NOMO-1 treated with DMSO at 0.1 percent for 48 hours (cell line): ENCODE results near the gene TWIST1.

Experiments
- DNase-seq: peaks from one replicate; lab custom pipeline; 2025; ENCODE audit not compliant: unreplicated experiment; lab: John Stamatoyannopoulos, UW

The TWIST1 gene

GRCh38 chr7:19113855-19114550 is 3.4 kb downstream of the TWIST1 start:
- DNase-seq, result no peak

GRCh38 chr7:19113002-19113350 is 4.5 kb downstream of the TWIST1 start:
- no peak for DNase-seq

- DNase-seq, result no peak
Observed at GRCh38 chr7:19112274-19113001, 5.0 kb downstream of the TWIST1 start.

- DNase-seq, result no peak
Observed at GRCh38 chr7:19111474-19112273, 5.8 kb downstream of the TWIST1 start.

- no peak for DNase-seq
Observed at GRCh38 chr7:19110776-19111175, 6.7 kb downstream of the TWIST1 start.

- DNase-seq, result no peak
Observed at GRCh38 chr7:19110026-19110730, 7.3 kb downstream of the TWIST1 start.

- no peak for DNase-seq
Observed at GRCh38 chr7:19109000-19109946, 8.2 kb downstream of the TWIST1 start.

GRCh38 chr7:19107356-19108146 is 9.9 kb downstream of the TWIST1 start:
- DNase-seq, result peak; percentile 52

GRCh38 chr7:19107081-19107355 is 10.4 kb downstream of the TWIST1 start:
- no peak for DNase-seq

- no peak for DNase-seq
Observed at GRCh38 chr7:19106241-19107080, 11.0 kb downstream of the TWIST1 start.

GRCh38 chr7:19105546-19105945 is 11.9 kb downstream of the TWIST1 start:
- no peak for DNase-seq

GRCh38 chr7:19104811-19105210 is 12.6 kb downstream of the TWIST1 start:
- no peak for DNase-seq

- DNase-seq, result no peak
Observed at GRCh38 chr7:19102884-19103283, 14.6 kb downstream of the TWIST1 start.

GRCh38 chr7:19101909-19102308 is 15.5 kb downstream of the TWIST1 start:
- no peak for DNase-seq

- DNase-seq, result no peak
Observed at GRCh38 chr7:19101472-19101871, 16.0 kb downstream of the TWIST1 start.

GRCh38 chr7:19099924-19100323 is 17.5 kb downstream of the TWIST1 start:
- no peak for DNase-seq

- DNase-seq, result no peak
Observed at GRCh38 chr7:19099194-19099593, 18.2 kb downstream of the TWIST1 start.

- DNase-seq, result no peak
Observed at GRCh38 chr7:19098510-19098909, 18.9 kb downstream of the TWIST1 start.
